Neural cell (in vitro differentiated cells): ENCODE results near the gene CMTR2. TPM values are rescaled to one million over a fixed set of nuclear protein-coding genes. Genes with fewer than 3 reads are reported as not detected.

Experiments
- H2AFZ ChIP-seq: fragments of 200-600, 300-800 bp; sonication (generic), shearing (Covaris generic); 2 replicates; pipeline ENCODE4 v1.6.0; 2014; ENCODE audit warnings: low read depth, mild to moderate bottlenecking, antibody characterized with exemption, low read length, moderate library complexity
- H3F3A ChIP-seq: fragments of 200-600 bp; shearing (Covaris generic); 2 replicates; pipeline ENCODE4 v1.6.1; 2016; ENCODE audit warnings: mild to moderate bottlenecking, moderate library complexity, mixed read lengths, antibody characterized with exemption, low read length; ENCODE audit not compliant: insufficient read depth, poor library complexity, severe bottlenecking
- H3K27ac ChIP-seq: fragments of 200-600, 300-800 bp; sonication (generic), shearing (Covaris generic); 2 replicates; pipeline ENCODE4 v1.5.1; 2014; ENCODE audit warnings: mild to moderate bottlenecking, low read length, moderate library complexity
- H3K27me3 ChIP-seq: fragments of 300-800, 200-600 bp; sonication (generic), shearing (Covaris generic); 2 replicates; pipeline ENCODE4 v1.6.0; 2014; ENCODE audit warnings: mild to moderate bottlenecking, low read depth, low read length, moderate library complexity; ENCODE audit not compliant: insufficient read depth
- H3K36me3 ChIP-seq: fragments of 300-800, 200-600 bp; sonication (generic), shearing (Covaris generic); 2 replicates; pipeline ENCODE4 v1.5.1; 2014; ENCODE audit warnings: mild to moderate bottlenecking, antibody characterized with exemption, low read length, moderate library complexity; ENCODE audit not compliant: insufficient read depth
- H3K4me2 ChIP-seq: fragments of 300-800, 200-600 bp; sonication (generic), shearing (Covaris generic); 2 replicates; pipeline ENCODE4 v1.6.0; 2014; ENCODE audit warnings: mild to moderate bottlenecking, low read length
- H3K4me3 ChIP-seq: fragments of 300-800, 200-600 bp; sonication (generic), shearing (Covaris generic); 2 replicates; pipeline ENCODE4 v1.5.1; 2014; ENCODE audit warnings: mild to moderate bottlenecking, low read length, moderate library complexity
- H3K79me2 ChIP-seq: fragments of 200-600 bp; shearing (Covaris generic); replicated peaks from 2 replicates; pipeline ENCODE4 v1.6.0; 2014; ENCODE audit warnings: mild to moderate bottlenecking, low read length, moderate library complexity; ENCODE audit not compliant: insufficient read depth
- H3K9ac ChIP-seq: fragments of 300-800, 200-600 bp; sonication (generic), shearing (Covaris generic); 2 replicates; pipeline ENCODE4 v1.6.1; 2016; ENCODE audit warnings: mild to moderate bottlenecking, low read length, mixed read lengths
- H3K9me2 ChIP-seq: fragments of 200-600 bp; shearing (Covaris generic); 2 replicates; pipeline ENCODE4 v1.6.1; 2016; ENCODE audit warnings: mild to moderate bottlenecking, low read length, mixed read lengths; ENCODE audit not compliant: insufficient read depth
- H3K9me3 ChIP-seq: fragments of 200-600, 300-800 bp; sonication (generic), shearing (Covaris generic); 2 replicates; pipeline ENCODE4 v1.6.1; 2016; ENCODE audit warnings: mild to moderate bottlenecking, mixed run types, low read length, moderate library complexity, mixed read lengths
- H4K20me1 ChIP-seq: fragments of 200-600 bp; shearing (Covaris generic); 2 replicates; pipeline ENCODE4 v1.6.1; 2016; ENCODE audit warnings: mild to moderate bottlenecking, mixed run types; ENCODE audit not compliant: insufficient read depth
- CTCF ChIP-seq: fragments of 450-650 bp; IDR thresholded peaks from 2 replicates; pipeline ENCODE4 v1.5.1; 2014; ENCODE audit warnings: antibody characterized with exemption, mild to moderate bottlenecking, moderate library complexity; ENCODE audit not compliant: poor library complexity, severe bottlenecking
- EP300 ChIP-seq: fragments of 450-650 bp; conservative IDR thresholded peaks from 2 replicates; pipeline ENCODE4 v1.6.1; 2014; ENCODE audit warnings: antibody characterized with exemption, mild to moderate bottlenecking, moderate library complexity; ENCODE audit not compliant: poor library complexity, severe bottlenecking
- EZH2 ChIP-seq: fragments of 200-600, 300-800 bp; shearing (Covaris generic), sonication (generic); IDR thresholded peaks from 2 replicates; pipeline ENCODE4 v1.6.1; 2014; ENCODE audit warnings: antibody characterized with exemption, low read length, borderline replicate concordance, mild to moderate bottlenecking; ENCODE audit not compliant: insufficient read depth, poor library complexity, severe bottlenecking
- MXI1 ChIP-seq: fragments of 450-650 bp; conservative IDR thresholded peaks from 2 replicates; pipeline ENCODE4 v1.6.1; 2014; ENCODE audit warnings: antibody characterized with exemption, mild to moderate bottlenecking; ENCODE audit not compliant: poor library complexity, severe bottlenecking
- POLR2AphosphoS5 ChIP-seq: IDR thresholded peaks from 2 replicates; pipeline ENCODE4 v1.6.1; 2012
- RAD21 ChIP-seq: fragments of 450-650 bp; conservative IDR thresholded peaks from 2 replicates; pipeline ENCODE4 v1.6.1; 2014; ENCODE audit warnings: antibody characterized with exemption, mild to moderate bottlenecking, moderate library complexity
- REST ChIP-seq: IDR thresholded peaks from 2 replicates; pipeline ENCODE4 v1.6.1; 2012; ENCODE audit warnings: borderline replicate concordance
- SMC3 ChIP-seq: fragments of 450-650 bp; conservative IDR thresholded peaks from 2 replicates; pipeline ENCODE4 v1.6.1; 2014; ENCODE audit warnings: antibody characterized with exemption, mild to moderate bottlenecking, moderate library complexity; ENCODE audit not compliant: poor library complexity
- TAF1 ChIP-seq: IDR thresholded peaks from 2 replicates; pipeline ENCODE4 v1.6.1; 2012; ENCODE audit warnings: low read depth
- polyA plus RNA-seq: library from polyadenylated mRNA; depleted of rRNA; stranded (reverse); fragments of >200 nt; gene quantifications from 2 replicates; pipeline ENCODE4 v1.2.3, GENCODE V29; 2014

The CMTR2 gene
- polyA plus RNA-seq, 1 donor from 2014 or later, result 46.9 TPM

GRCh38 chr16:71264299-71264698 lies 24.9 kb downstream of the CMTR2 start:
- H4K20me1 ChIP-seq, result no peaks in the 10 kb centered on the region
- no peaks in the 10 kb centered on the region for H3K36me3 ChIP-seq
- no peaks in the 10 kb centered on the region for H3K9me2 ChIP-seq
- no peak overlapping the region for H3K27ac ChIP-seq
- H3K27me3 ChIP-seq, result no peaks in the 10 kb centered on the region
- H3K4me3 ChIP-seq, result no peak overlapping the region
- H3K9ac ChIP-seq, result no peak overlapping the region
- TF ChIP-seq EP300 (no peak), SMC3 (no peak), CTCF (no peak), TAF1 (no peak), EZH2 (no peak), MXI1 (no peak), RAD21 (no peak), POLR2AphosphoS5 (no peak), REST (no peak)
- H3K79me2 ChIP-seq, result no peaks in the 10 kb centered on the region
- no peaks in the 10 kb centered on the region for H3F3A ChIP-seq
- no peak overlapping the region for H3K4me2 ChIP-seq
- no peak overlapping the region for H2AFZ ChIP-seq
- no peaks in the 10 kb centered on the region for H3K9me3 ChIP-seq

GRCh38 chr16:71263582-71263981 lies 25.6 kb downstream of the CMTR2 start:
- H3K79me2 ChIP-seq, result no peaks in the 10 kb centered on the region
- TF ChIP-seq SMC3, result no peak
- TF ChIP-seq CTCF, result no peak
- no peak for TF ChIP-seq TAF1
- no peak for TF ChIP-seq RAD21
- no peak for TF ChIP-seq POLR2AphosphoS5
- TF ChIP-seq EZH2, result no peak
- no peak for TF ChIP-seq MXI1
- no peak for TF ChIP-seq EP300
- TF ChIP-seq REST, result no peak
- no peak overlapping the region for H3K4me2 ChIP-seq
- no peaks in the 10 kb centered on the region for H3K36me3 ChIP-seq
- no peaks in the 10 kb centered on the region for H3K9me2 ChIP-seq
- no peak overlapping the region for H3K9ac ChIP-seq
- H3K27me3 ChIP-seq, result no peaks in the 10 kb centered on the region
- H2AFZ ChIP-seq, result no peak overlapping the region
- H3K9me3 ChIP-seq, result no peaks in the 10 kb centered on the region
- no peaks in the 10 kb centered on the region for H3F3A ChIP-seq
- H3K27ac ChIP-seq, result no peak overlapping the region
- no peaks in the 10 kb centered on the region for H4K20me1 ChIP-seq
- no peak overlapping the region for H3K4me3 ChIP-seq
